HuH-7 (cell line): ENCODE data around the gene PPP2R2B.

Experiments used
- DNase-seq: peaks from one replicate; pipeline ENCODE4 v3.0.0; 2011; ENCODE audit warnings: low spot score

Gene PPP2R2B

DNA sequence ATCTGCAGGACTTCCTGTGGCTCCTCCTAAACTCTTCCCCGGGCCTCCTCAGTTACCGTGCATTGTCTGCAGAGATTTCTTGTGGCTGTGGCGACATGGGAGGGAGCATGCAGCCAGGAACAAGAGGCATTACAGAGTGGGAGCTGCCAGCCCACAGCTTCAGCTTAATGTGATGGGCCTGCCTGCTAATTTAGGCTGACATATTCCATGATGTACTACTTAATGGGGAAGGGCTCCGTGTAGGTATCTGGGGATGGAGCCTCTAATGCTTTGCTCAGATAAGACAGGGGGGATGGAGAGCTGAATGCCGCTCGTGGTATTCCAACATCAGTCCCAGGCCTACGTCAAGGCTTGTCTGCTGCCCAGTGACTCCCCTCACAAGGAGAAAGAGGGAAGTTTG, 225.0 kb downstream of the PPP2R2B start:
- DNase-seq = no peak

DNA sequence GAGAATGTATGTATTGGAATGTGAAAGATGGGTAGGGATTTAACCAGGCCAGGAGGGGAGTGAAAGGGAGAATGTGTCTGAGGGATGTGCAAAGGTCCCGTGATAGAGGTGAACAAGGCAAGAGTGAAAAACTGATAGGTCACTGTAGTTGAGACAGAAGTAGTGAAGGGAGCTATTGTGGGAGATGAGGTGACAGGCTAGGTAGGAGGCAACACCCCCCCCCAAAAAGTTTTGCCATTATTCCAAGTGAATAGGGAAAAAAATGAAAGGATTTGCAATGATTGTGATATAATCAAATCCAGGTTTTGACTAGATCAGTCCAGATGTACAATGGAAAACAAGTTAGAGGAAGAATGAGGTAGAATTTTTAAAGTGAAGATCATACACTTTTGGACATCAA, 226.0 kb downstream of the PPP2R2B start:
- DNase-seq = no peak

DNA sequence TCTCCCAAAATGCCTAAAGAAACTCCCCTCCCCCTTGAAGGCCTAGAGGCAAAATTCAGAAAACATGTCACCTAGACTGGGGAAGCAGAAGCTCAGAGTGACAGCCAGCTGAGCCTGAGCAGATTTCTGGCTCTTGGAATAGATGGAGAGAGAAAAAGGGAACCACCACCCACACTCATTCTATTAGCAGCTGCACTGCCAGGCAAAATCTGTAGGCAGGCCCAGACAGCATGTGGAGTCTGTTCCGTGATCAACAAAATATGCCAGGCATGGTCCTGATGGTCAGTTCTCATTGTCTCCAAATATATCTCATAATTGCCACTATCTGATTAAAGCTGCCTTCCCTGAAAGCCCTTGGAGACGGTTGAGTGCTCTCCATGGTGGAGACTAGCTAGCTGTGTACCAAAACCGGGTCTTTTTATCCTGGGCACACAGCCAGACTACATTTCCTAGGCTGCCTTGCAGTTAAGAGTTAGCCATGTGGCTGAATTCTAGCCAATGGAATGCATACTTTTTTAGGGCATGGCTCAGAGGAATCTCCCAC, 230.8 kb downstream of the PPP2R2B start:
- DNase-seq = no peak

DNA sequence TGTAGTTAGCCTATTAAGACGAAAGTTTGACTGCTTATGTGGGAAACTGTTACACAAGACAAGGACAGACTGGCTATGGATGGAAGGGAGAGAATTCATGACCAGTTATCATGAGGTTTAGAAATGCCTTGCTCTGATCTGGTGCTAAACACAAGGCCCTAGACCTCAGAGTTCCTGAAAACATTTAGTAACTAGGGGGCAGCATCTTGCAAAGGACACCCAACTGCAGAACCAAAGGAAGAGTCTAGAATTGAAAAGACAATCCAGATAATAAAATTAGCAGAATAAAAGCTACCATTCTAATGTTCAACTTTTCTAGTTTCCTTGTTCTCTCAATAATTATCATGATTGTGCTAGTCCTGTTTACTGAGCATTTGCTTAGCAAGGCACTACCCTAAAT, 232.1 kb downstream of the PPP2R2B start:
- DNase-seq = no peak

DNA sequence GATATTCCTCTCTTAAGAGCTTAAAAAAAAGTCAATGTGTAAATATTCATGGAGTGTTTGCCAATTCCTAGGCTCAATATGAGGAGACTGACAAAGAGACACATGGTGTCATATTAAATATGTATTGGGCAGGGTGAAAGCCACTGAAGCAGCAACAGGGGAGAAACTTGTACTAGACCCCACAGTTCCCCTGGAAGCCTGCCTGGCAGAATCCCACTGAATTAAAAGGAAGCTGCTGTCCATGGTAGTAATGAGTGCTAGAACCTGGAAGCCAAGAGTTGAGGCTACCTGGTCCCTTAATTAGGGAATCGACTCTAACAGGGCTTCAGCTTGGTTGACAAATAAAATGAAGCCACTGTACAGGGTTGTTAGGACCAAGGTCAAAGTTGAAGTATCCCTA, 233.2 kb downstream of the PPP2R2B start:
- no peak for DNase-seq

DNA sequence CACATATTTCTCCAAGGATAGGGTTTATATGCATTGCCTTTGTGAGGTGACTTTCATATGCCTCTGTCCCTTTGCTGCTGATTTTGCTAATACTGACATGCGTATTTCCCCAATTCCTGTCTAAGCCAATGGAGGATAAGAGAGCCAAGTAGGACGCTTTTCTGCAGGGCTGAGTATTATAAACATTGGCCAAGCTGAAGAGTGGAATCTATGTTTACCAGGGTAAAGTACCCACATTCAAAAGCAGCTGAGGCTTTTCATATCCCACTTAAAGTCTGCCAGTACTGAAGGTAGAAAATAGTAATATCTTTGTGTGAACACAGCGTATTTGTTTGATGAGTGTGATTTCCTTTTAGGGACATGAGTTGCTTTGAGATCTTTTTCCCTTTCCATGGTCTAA, 233.7 kb downstream of the PPP2R2B start:
- no peak for DNase-seq

DNA sequence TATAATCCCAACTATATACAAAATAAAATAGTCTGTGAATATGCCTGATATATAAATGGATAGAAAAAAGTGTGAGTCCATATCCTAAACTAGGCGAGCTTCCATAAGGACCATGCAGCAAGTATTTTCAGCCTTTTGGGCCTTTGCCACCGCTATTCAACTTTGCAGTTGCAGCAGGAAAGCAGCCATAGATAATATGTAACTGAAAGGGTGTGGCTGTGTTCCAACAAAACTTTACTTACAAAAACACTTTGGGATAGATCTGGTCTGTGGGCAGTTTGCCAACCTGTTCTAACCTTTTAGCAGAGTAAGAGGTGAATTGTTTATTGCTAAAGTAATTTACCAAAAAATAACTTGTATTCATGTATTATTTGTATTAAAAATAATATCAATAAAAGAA, 234.8 kb downstream of the PPP2R2B start:
- DNase-seq = no peak

DNA sequence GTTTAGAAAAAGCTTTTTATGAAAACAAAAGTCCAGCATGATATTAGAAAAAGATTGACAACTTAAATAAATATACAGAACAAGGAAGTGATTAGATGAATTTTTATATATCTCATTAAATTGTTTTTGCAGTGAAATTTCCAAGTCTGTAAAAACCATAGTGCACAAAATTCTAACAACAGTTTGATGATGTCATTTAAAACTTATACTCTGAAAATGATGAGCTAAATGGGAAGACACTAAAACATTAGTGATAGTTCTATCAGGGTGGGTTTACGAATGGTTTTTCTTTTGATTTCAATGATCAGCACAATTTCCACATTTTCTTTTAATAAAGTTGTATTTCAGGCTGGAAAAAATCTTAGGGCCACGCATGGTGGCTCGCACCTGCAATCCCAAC, 236.1 kb downstream of the PPP2R2B start:
- DNase-seq = no peak

DNA sequence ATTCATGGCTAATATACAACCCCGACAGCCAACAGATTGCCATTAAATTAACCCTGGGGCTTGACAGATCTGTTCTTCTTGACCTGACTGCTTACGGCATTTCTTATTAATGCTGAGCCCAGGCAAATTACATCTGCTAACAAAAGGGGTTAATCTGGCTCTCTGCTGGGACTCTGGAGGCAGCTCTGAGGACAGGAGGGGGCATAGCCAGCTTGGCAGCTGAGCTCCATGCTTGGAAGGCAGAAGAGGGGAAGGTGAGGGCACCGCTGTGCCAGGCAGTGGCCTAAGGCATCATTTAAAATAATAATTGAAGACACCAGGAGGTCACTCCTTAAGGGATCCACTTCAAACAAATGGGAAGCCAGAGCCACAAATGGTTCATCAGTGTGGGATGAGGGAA, 236.6 kb downstream of the PPP2R2B start:
- DNase-seq = no peak

DNA sequence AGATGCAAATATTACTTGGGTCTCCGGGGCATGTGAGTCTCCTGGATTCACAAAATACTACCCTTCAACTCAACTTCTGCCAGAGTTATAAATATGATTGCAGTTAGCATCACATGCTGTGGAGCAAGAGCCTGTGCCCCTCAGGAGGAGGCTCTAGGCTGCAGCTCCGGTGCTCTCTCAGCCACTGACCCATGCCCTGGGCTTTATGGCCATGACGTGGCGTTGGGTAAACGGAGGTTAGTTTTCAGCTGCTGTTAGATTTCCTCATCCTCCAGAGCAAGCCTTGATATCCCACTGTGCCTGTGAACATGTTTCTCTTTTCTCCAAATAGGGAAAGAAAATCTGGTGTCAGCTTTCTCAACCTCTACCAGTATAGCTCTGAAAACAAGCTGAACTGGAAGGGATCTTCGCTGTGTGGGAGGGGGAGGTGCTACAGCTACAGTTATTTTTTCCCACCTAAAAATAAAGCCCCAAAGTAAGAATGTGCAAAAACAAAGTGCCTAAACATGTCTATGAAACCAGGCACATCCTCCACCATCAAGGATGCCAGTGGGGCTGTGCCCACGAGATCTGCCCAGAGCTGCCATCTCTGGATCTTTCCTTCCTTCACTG, 238.2 kb downstream of the PPP2R2B start:
- peak; percentile 32 for DNase-seq

DNA sequence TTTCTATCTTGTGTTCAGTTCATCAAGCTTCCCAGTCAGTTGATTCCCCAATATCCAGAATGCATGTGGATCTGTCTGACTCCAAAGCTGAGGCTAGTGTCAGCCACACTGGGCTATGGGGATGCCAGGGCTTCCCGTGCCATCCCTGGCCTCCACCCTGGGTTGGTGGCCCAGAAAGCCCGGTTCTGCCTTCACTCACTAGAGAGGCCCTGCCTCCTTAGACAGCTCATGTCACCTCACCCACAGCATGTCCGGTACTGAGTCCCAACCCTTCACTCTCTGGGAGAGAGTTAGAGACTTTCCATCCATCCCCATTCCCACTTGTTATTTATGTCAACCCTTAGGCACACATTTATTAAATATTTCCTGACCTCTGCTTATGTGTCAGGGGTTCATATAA, 243.1 kb downstream of the PPP2R2B start:
- no peak for DNase-seq

DNA sequence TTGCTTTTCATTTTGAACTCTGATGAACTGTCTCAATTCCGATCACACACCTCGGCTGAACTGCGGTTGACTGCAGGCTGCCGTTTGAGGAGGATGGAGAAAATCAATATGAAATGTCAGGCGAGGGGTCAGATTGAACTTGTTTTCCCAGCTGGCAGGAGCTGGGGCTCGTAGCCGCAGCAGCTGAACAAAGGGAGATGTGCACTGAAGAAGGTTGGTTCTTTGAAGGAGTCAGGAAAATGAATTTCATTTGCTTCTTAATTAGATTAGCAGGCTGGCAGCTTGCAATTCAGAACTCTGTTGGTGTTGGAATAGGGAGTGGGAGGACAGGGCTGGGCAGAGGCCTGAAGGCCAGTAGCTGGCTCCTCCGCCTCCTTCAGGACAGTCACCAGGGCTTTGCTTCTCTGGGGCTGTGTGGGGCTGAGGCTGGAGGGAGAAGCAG, 245.2 kb downstream of the PPP2R2B start:
- DNase-seq = no peak

DNA sequence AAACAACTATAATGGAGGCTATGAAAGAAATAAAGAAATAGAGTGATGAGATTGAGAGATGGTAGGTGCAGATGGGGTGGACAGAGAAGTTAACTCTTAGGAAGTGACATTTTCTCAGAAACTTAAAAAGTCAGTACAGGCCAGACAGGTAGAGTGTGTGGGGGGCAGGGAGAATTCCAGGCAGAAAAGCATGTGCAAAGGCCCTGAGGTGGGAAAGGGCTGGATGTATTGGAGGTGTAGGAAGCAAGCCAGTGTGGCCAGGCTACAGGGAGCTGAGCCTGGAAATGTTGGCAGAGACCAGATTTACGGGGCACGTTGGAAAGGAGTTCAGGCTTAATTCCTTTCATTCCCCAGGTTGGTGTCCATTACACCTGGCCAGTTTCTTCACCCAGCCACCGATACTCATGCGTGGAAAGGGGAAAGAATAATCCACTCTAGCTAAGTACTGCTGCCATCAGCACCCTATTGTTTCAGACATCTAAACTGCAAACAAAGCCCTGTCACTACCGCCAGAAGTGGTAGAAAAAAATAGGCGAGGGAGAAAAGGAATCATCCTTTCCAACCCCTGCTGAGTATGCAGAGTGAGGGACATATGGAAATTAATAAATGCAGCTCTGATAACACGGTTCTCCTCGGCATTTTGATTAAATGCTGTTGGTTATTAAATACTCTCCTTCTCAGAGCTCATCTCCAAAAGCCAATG, 245.8 kb downstream of the PPP2R2B start:
- no peak for DNase-seq

DNA sequence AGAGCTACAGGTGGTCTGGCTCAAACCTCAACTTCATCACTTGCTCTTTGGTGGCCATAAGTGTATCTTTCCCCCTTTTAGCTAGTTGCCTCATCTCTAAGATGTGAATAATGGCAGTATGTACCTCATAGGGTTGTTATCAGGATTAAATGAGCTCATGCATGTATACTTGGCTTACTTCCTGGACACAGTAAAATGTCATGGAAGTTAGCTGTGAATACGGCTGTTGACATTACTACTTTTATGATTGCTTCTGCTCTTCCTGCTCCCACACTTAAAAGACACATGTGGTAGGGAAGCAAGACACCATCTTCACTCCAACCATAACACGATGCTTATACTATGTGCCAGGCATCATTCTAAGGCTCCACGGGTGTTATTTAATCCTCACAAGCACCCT, 248.1 kb downstream of the PPP2R2B start:
- DNase-seq = no peak

DNA sequence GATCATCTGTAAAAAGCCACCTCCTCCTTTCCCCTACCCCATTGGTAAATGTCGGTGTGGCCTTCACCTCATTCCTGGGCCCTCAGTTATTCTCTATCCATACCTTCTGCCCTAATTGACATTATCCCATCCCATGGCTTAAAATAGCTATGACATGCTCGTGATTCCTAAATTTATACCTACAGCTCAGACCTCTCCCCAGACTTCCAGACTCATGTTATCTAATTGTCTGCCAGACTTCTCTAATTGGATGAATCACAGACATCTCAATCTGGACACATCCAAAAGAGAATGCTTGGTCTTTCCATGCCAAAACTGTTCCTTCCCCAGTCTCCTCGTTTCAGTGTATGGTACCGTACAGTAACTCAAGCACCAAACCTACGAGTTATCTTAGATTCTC, 249.6 kb downstream of the PPP2R2B start:
- no peak for DNase-seq

DNA sequence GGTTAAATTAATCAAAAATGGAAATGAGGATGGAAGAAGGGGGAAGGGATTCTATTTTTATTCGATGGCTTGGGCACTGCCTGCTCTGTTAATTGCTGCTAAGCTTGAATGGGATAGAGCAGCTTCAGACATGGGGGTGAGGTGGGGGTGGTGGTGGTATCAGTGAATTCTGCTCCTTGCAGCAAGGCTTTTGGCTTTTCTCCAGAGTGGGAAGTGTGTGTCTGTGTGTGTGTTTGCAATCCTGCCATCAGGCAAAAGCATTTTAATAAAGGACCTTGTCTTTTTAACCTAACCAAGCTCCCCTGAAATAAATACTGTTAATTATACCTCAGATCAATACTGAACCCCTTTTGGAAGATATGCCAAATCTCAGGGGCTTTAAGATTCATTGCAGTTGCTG, 251.6 kb downstream of the PPP2R2B start:
- no peak for DNase-seq

DNA sequence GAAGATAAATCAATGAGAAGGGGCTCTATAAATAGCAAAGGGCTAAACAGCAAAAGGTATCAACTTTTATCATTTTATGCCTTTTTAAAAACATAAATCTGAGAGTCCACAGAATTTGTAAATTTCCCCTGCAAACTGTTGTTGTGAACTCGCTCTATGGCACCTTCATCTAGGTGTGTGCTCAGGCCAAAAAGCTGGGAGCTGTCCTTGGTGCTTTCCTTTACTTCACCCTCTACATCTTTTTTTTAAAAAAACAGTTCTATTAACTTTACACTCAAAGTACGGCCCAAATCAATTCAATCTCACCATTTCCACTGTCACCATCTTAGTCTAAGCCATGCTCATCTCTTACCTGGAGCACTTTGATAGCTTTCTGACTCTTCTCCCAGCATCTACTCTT, 254.4 kb downstream of the PPP2R2B start:
- no peak for DNase-seq

DNA sequence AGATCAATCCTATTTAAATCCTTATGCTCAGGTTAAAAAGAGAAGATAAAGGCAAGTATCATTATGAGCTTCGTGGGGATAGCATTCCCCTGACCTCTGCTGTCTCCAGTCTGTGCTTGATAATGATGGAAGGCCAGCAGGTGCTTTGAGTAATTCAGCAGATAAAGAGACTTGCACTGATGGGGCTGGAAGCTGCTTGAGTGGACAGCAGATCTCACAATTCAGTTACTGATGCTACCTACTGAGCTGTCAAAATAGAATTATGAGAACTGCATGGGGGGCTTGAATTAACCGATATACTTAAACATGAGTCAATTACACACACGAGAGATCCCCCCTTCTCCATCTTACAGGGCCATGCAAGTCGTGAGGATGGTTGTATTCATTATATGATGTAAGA, 254.9 kb downstream of the PPP2R2B start:
- no peak for DNase-seq

DNA sequence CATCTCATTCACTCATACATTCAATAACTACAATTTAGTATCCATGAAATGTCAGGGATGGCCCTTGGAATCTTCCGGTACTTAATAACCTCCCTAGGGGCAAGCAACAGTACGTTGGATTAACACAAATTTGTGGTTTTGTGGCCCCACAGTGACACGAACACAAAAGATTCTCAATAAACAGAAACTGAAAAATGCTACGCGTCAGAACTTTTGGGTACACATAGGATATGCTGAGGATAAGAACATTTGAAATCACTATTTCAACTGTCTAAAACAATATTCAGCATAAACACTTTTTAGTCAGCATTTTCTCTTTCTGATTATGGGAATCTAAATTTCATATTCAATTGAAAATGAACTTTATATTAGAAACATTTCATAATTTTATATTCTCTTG, 255.5 kb downstream of the PPP2R2B start:
- no peak for DNase-seq

DNA sequence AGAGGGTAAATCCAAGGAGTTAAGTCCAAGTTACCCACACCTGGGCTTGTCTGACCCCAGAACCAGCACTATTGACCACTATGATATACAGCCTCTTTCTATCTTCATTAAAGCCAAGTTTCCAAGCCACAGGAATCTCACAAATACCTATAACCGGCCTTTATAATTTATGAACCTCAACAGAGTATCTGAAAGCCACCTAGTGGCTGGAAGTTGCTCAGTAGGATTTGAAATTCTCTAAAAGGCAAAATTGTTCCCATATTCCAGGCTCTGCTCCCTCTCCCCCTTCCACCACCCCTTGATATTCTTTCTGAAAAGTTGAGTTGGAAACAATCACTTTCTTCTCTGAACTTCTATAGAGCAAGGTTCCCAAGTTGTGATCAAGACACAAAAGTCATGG, 256.2 kb downstream of the PPP2R2B start:
- DNase-seq = no peak

DNA sequence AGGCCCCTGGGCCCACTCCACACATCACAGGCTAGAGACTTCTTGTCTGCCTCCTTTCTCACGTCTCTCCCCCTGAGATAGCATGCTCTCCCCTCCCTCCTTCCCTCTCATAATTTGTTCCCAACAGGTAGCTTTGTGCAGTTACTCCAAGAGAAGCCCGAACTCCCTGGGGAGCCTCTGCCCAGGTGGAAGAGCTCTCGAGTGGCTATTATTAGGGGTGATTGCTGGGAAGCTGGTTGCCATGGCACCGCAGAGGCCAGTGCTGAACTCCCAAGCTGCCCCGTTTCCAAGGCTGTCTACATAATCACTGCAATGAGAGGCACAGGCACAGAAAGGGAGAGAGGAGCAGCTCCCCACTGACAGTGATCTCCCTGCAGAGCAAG, 257.9 kb downstream of the PPP2R2B start:
- no peak for DNase-seq

DNA sequence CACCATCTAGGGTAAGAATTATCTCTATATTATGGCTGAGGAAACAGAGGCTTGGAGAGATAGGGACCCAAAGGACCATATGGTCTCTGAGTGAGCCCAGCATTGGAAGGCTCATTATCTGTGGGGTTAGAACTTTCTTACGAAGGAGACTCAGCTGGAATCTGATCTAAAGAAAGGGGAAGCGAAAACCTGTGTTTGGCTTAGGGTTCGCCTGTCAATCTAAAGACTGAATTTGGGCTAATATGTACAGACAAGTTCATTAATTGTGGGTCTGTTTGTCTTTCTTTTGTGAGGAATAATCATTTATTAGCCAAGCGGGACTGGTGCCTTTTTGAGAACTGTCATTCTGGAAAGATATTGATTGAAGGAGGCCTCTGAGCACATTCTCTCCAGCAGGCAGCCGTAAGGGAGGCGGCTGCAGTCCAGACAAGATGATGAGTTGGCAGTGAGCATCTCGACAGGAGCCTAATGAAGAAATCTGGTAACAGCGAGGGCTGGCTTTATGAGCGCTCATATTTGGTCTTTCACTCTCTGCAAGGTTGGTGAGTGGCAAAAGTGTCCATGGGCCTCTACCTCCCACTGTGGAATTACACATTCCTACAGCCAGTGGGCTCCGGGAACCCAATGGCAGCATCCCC, 258.4 kb downstream of the PPP2R2B start:
- no peak for DNase-seq

DNA sequence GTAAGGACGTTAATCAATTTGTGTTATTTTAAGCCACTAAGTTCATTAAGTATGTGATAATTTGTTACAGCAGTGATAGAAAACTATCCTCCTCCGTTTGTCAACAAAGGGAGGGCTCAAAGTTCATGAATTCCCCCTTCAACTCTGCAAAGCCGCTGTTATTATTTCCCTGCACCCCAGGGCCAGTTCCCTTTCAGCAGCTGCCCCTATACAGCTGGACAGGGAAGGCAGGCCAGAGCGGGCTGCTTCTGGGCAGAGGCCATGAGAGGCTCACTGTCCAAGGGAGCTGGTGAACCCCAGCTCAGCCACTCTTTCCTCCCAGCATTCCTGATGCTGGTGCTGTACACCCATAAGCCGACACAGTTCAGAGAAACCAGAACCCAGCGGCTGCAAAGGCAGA, 260.1 kb downstream of the PPP2R2B start:
- no peak for DNase-seq
